ENCODE data around the gene TRMT44. TPM values are rescaled to one million over a fixed set of nuclear protein-coding genes. Genes with fewer than 3 reads are reported as not detected.
"Not testable (repeated sequence)": the region's sequence is repeated elsewhere in the genome, so short reads cannot be mapped to it uniquely, and the experiment has no call there.

The TRMT44 gene
- total RNA-seq, 1 donor from 2014 or later, result 27.5 TPM

DNA sequence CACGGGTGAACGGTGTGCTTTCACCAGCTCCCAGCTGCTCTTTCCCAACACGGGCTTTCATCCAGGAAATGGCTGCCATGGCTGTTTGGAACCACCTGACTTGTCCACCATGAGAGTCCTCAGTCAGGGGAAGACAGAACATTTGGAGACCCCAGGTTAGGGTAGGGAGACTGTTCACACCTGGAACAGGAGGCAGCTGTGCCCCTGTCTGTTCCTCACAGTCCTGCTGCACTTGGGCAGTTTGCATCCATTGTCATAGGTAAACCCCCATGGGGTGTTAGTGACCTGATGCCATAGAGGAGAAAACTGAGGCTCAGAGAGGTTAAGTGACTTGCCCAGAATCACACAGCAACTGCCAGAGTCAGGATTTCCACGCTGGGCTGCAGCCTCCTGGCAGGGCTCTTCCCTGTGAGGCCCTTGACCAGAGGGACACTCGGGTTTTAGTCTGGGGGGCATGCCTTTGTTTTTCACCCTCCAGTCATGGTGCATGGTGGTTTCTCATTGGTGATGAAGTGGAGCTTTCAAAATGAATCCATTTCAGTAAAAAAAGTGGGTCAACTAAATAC, 54.5 kb downstream of the TRMT44 start:
- no peak for DNase-seq

DNA sequence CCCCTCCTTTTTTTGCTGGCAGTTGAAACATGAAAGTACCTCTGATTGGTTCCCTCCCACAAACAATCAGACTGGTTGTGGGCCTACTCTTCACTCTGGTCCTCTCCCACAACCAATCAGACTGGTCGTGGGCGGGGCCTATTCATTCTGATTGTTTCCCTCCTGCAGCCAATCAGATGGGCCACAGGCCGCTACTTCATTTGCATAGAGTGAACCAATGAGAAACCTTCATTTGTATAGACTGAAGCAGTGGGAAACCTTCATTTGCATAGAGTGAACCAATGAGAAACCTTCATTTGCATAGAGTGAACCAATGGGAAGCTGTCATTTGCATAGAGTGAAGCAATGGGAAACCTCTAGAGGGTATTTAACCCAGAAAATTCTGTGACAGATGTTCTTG, 55.2 kb downstream of the TRMT44 start:
- DNase-seq, result no peak

DNA sequence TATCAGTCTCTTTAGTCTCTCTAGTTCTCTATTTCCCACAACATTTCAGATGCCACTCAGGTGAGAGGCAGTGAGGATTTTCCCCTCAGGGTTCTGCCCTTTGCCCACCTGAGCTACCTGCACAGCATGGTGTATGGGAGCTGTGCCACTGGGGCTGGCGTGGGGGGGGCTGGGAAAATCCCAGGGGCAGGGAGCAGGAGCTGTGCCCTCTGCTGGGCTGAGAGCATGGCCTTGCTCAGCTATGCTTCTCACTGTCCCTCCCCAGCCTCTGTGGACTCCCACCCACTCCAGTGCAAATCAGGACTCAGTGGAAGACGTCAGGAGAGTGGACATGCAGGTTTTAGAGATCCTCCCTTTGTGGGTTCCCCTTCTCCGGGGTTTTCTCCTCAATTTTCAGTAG, 57.2 kb downstream of the TRMT44 start:
- DNase-seq, result no peak

DNA sequence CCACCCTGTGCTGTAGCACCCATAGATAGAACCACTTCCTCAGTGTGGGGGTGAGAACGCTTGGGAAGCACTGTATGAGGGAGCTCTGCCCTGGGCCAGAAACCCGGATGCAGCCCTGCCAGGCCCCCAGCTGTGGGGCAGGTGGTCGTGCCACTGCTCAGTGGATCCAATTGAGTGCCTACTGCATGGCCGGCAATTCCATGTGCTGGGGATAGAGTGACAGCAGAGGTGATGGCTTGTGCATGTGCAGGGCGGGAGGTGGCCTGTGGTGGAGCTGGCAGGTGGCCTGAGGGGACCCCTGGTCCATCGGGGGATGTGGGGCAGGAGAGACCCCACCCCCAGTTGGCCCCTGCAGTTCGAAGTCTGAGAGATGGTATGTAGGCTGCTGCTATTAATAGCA, 60.4 kb downstream of the TRMT44 start:
- DNase-seq, result no peak

DNA sequence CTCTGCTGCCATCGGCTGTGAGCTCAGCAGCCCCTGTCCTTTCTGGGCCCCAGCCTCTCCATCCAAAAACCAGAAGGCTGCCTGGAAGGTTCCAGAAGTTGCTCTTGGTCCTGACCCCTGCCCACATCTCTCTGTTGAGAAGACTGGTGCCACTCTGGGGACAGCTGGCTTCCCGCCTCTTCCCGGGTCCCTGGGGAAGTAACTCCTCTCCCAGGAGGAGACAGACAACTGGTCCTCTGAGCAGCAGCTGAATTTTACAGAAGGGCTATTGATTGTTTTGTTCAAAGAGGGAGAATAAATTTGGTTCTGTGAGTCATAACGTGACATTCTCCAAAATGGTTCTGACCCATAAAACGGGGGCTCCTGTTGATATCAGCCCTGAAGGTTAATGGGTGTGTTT, 61.2 kb downstream of the TRMT44 start:
- no peak for DNase-seq

DNA sequence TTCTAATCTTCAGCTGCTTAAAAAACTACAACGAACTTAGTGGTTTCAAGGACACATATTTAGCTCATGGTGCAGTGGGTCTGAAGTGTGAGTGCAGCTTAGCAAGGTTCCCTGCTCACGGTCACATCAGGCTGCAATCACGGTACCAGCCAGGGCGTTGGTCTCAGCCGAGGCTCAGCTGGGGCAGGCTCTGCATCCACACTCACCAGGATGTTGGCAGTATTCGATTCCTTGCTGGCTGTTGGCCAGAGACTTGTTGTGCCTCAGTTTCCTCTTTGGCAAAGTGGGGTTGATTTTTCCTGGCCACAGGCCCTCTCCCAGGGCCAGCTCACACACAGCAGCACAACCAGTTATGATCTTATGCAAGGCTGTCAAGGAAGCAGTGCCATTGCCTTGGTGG, 61.8 kb downstream of the TRMT44 start:
- no peak for DNase-seq

DNA sequence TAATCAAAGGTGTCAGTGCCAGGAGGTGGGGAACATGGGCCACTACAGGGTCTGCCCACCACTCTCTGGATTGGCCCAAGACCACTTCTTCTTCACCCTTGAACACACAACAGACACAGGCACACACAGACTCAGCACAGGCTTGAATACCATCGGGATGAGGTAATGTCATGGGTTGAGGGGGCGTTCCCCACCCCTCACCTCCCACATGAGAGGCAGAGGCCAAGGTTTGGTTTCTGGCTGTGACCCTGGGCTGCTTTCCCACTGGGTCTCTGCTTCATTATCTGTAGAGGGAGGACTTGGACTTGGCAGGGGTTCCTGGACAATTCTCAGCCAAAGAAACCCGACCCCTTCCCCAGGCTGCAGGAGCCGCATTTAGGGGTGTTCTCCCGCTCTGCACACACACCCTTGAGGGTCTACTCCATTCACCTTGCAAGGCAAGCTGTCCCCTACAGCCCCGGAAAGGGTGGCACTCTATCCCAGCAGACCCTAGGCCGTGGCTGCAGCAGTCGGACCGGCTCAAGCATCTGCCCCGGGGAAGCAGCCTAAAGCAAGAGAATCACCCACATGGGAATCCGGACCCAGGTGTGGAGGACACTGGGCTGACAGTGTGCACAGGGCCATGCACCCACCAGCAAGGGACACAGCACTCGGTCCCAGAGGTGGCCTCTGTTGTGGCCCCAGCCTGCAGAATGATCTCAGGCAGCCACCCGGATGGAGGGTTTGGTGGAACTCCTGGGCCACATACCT, 62.4 kb downstream of the TRMT44 start:
- no peak for DNase-seq

DNA sequence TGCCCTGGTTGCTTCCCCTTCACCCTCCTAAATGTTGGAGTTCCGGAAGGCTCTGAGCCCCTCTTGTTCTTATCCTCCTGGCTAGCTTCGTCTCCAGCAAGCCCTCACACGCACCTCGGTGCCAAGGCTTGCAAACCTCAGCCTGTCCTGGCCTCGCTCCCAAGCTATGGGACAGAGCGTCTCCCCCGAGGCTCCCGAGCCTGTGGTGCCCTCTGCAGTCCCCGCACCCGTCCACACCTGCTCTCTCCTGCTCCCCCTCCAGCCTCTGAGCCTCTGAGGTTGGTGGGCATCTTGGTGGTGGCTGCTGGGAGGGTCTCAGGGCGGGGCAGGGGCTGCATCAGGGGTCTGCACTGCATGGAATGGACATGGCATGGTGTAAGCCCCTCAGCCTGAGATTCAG, 63.2 kb downstream of the TRMT44 start:
- DNase-seq, result no peak

DNA sequence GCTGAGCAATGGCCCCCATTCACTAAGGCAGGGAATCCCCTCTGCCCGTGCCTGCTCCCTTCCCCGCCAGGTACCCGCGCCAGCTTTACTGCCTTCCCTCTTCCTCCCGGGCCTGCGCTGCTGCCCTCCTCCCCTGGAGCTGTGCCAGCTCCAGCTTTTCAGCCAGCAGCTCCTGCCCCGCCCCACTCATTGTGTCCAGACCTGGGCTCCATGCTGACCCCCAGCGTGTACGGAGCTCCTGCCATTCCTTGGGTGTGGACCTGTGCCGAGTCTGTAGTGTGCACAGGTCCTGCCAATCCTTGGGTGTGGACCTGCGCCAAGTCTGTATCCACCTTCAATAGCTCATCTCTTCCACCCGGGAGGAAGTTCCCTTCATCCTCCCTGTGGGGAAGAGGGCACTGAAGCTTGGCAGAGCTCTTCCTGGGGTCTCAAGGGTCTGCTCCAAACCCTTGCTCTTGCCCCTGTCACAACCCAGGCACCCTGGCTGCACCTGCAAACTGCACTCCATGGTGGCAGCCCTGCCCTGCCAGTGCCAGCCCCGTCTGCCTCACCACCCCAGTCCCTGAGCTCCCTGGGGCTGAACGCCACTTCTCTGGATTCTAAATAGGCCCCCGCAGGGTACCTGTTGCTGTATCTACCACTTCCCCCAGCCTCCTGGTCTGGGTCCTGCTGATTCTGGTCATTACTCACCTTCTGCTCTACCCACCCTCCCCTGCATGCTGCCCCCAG, 63.9 kb downstream of the TRMT44 start:
- DNase-seq, result peak; percentile 30

DNA sequence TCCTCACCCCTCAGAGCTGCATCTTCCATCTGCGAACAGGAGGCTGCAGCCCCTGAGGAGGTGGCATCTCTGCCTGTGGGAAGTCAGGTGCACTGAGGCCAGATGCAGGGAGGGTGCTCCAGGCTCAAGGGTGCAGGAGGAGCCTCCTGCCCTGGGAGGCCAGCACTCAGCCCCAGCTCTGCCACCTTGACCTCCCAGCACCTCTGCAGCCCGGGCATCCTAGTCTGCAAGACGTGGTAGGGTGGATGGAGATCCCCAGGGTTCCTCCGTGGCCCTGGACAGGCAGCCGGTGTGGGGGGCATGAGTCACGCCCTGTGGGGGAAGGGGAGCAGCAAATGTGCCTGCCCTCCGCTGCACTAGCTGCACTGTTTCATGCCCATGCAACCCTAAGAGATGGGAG, 64.7 kb downstream of the TRMT44 start:
- no peak for DNase-seq

DNA sequence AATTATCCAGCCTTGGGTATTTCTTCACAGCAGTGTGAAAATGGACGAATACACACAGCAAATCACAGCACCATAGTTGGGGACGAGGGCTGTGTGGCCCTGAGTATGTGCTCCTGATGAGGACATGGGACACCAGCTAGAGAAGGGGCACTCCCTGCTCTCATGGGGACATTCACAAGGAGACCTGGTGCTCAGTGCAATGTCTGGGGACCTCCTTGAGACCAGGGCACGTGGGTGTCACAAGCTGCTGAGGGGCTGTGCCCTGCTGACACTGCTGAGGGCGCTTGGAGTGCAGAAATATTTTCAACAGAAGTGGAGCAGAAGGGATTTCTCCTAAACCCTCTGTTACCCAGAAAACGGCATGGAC, 65.4 kb downstream of the TRMT44 start:
- DNase-seq, result no peak

DNA sequence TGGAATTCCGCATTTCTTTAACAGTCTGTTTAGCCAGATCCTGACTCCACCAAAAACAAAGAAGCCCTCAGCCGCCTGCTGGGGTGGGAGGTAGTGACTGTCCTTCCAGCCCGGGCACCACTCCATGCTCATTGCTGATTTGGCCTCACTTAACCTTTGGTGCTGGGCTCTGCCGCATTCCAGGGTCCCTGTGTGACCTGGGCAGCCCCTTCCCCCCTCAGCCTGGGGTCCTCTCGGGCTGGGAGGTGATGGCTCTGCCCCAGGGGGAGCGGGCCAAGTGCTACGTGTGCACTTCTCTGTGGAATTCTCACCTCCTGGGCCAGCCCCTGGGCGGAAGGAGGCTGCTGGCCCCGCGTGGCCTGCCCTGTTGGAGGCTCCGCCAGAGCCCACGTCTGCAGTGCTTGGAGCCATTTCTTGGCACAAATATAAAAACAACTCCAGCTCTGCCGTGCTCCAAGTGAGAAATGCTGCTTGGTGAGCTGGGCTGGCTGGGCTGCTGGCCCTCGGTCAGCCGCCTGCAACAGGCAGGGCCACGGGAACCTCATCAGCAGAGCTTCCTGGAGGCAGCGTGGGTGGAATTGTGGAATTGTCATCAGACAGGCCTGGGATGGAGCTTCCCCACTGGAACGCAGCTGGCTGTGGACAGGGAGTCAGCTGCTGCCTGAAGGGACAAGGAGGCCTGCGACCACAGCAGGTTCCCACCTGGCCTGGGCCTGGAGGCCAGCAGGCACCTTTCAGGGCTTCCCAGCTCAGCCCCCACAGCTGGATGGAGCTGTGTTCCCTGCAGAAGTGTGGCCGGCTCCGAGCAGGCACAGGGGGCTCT, 66.0 kb downstream of the TRMT44 start:
- DNase-seq, result peak; percentile 32

DNA sequence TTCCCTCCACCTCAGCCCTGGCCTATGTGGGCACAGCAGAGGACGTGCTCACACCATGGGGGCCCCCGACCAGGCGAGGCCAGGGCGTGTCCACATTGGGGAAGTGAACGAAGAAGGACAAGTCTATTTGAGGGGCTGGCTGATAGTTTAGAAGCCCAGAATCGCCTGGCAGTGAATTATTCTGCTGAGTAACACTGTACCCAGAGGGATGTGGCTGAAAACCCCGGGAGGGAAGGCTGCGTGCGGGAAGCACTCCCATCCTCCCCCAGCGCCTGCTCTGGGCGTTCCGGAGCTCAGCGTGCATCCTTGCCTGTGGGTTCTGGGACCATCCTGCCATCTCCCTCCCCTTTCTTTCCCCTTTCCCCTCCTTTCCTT, 66.6 kb downstream of the TRMT44 start:
- DNase-seq, result no peak

DNA sequence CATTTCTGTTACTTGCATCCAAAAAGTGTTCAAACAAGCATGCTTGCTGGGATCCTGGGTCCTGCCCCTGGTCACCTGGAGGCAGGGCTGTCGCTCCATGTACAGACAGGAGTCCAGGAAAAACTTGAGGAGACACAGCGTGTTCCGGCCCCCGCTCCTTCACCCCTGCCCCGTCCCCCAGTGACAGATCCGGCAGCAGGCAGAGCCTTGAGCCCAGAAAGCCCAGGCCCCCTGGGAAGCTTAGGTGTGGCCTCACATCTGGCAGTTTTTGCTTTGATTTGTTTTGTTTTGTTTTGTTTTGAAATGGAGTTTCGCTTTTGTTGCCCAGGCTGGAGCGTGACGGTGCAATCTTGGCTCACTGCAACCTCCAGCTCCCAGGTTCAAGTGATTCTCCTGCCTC, 67.0 kb downstream of the TRMT44 start:
- no peak for DNase-seq

DNA sequence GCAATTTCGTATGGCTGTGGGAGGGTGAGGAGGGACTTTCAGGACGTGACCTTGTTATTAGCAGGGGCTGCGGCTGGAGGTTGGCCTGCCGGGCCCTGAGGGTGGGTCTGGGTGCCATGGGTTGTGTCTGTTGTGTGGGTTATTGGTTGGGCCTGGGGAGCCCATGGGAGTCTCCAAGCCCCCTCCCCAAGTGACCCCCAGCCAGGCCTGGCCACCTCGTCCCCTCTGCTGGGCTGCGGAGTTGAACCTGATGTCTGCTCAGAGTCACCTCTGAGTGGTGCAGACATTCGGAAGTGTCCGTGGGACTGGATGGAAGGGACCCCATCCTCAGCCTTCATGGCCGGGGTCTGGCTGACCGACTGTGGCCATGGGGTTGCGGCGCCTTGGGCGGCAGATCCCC, 67.7 kb downstream of the TRMT44 start:
- no peak for DNase-seq

DNA sequence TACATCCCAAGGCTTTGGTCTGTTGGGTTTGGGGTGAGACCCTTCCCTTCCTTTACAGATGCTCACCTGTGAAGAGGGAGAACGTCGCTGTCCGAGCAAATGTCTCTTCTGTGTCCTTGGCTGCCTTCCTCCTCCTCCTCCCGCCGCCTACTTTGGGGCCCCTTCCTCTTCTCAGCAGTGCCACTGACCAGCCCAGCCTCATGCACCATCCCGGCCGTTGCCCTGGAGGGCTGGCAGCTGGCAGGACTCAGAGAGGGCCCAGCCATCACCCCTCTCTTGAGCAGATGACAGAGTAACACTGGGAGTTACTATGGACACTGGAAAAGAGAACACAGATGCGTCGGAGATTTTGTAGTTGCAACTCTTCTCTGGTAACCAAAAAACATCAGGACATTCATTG, 68.2 kb downstream of the TRMT44 start:
- no peak for DNase-seq

DNA sequence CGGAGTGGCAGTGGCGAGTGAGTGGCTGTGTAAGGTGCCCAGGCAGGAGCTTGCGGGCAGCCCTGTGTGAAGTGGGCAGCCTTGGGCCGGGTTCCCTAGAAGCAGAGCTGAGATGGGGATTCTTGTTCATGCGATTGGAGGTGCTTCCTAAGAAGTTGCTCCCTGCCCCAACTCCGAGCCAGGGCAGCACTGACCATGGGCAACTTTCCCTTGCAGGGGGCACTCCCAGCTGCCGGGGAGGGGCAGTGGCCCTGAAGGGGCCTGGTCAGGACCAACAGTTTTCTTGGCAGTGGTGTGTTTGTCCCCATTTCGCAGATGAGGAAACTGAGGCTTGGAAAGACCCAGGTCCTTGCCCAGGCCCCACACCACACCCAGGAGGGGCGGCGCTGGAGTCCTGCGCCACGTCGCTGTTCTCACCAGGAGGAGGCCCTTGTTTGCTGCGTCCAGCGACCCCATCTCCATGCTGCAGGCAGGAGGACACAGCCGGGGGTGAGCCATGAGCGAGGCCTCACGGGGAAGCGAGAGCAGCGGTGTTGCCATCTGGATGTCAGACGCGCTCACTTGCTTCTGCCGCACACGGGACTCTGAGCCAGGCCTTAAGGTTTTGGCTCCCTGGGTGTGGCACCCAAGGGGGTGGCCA, 68.9 kb downstream of the TRMT44 start:
- no peak for DNase-seq

DNA sequence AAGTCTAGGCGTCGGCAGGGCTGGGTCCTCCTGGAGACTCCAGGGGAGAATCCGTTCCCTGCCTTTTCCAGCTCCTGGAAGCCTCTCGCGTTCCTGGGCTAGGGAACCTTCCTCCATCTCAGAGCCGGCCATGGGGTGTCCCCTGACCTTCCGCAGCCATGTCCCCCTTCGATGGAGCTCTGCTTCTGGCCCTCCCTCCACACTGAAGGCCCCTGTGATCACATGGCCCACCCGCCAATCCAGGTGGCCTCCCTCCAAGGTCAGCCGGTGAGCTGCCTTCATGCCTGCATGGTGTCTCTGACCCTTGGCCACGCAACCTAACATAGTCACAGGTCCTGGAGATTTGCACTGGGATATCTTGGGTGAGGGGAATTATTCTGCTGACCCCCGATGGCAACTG, 69.6 kb downstream of the TRMT44 start:
- DNase-seq, result no peak

DNA sequence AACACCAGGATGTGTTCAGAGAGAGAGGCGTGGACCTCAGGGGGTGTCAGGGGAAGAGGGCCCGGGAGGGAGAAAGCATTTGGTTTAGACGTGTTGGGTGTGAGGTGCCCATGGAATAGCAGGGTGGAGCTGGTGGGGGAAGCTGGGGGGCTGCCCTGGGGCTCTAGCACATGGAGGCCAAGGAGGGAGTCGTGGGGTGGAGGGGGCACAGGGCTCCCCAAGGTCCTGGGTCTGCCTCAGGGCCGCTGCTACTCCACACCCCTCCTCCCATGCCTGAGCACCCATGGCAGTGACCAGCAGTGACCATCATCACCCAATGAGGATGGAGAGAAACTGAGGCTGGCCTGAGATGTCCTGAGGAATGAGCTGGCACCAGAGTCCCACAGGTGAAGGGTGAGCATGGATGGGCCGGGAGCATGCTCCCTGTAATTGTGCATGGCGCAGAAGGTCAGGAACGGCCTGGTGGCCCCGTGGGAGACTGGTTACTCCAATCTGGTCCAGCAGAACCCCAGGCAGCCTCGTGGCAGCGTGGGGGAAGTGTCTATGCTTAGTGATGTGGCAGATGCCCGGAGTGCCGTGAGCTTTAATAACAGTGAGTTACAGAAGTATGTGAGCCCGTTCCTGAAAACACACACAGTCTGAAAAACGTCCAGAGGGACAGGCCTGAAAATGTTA, 70.2 kb downstream of the TRMT44 start:
- DNase-seq, result no peak

DNA sequence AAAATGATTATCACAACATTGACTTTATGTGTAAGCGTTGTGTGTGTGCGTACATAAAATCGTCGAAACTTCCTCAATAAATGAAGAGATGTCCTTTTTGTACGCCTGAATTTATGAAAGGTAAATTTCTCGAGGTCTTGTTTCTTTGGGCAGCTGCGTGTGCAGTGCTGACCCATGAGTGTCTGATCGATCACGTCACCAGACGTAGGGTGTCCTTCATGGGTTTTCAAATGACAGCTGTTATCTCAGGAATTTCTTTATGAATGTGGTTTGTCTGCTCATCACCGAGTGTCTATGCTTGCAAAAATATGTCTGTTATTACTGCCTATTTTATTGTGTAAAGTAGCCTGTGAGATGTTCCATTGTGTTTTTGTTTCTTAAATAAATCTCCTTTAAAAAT, 71.9 kb downstream of the TRMT44 start:
- no peak for DNase-seq

DNA sequence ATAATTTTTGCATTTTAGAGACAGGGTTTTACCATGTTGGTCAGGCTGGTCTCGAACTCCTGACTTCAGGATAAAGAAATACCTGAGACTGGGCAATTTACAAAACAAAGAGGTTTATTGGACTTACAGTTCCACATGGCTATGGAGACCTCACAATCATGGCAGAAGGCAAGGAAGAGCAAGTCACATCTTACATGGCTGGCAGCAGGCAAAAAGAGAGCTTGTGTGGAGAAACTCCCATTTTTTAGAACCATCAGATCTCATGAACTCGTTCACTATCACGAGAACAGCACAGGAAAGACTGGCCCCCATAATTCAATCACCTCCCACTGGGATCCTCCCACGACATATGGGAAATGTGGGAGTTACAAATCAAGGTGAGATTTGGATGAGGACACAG, 72.5 kb downstream of the TRMT44 start:
- not testable (repeated sequence) for DNase-seq

DNA sequence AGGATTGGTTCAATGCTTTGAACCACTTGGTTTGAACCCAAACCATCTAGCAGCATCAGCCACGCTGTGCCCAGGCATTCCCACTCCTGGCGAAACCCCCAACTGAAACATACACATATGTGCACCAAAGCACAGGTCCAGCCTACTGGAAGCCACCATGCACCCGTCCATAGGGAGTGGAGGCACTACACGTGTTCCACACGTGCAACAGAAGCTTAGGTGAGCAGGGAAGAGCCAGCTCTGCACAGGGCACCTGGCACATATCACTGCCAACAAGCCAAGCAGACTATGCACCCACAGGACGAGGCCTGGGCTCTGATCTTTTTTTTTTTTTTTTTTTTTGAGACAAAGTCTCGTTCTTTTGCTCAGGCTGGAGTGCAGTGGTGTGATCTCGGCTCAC, 73.4 kb downstream of the TRMT44 start:
- DNase-seq, result no peak
